Upper lobe of left lung (tissue), 4 donors: ENCODE data around the gene C1QL4.
"Not testable (repeated sequence)": the region's sequence is repeated elsewhere in the genome, so short reads cannot be mapped to it uniquely, and the experiment has no call there.

ENCODE experiments used
- CTCF ChIP-seq, 6 experiments: fragments of 450-650 bp in 4 of 6; fragments of 200-600 bp in 2 of 6; sonication (generic) in 2 of 6; IDR thresholded peaks; one replicate each; pipeline ENCODE4 v1.5.1; 2016 to 2019; ENCODE audit warnings: antibody characterized with exemption in 6 of 6
- POLR2A ChIP-seq, 4 donors: fragments of 450-650 bp; IDR thresholded peaks; one replicate each; pipeline ENCODE4 v1.5.1; 2016 to 2017; ENCODE audit warnings: antibody characterized with exemption in 4 of 4, mild to moderate bottlenecking in 2 of 4

DNA sequence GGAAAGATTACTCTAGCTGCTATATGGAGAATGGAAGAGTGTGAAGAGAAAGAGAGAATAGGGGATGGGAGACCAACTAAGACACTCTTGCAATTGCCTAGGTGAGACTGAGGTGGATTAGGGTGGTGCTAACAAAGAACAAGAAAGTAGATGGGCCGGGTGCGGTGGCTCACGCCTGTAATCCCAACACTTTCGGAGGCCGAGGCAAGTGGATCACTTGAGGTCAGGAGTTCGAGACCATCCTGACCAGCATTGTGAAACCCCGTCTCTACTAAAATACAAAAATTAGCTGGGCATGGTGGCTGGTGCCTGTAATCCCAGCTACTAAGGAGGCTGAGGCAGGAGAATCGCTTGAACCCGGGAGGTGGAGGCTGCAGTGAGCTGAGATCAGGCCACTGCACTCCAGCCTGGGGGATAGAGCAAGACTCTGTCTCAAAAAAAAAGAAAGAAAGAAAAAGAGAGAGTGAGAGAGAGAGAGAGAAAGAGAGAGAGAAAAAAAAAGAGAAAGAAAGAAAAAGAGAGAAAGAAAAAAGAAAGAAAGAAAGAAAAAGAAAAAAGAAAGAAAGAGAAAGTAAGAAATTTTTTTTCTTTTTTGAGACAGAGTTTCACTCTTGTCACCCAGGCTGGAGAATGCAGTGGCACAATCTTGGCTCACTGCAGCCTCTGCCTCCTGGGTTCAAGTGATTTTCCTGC is 16.4 kb downstream of the C1QL4 start:
- not testable (repeated sequence) for TF ChIP-seq CTCF, POLR2A (IDR thresholded peaks at IDR 0.05)
